Fibroblast of upper back skin (primary cell): ENCODE results near the gene CSTB.

Experiments
- DNase-seq: peaks from one replicate; pipeline ENCODE4 v3.0.0-alpha.2; 2013

CSTB gene

GRCh38 chr21:43810505-43811261 is 34.6 kb upstream of the CSTB start:
- peak; percentile 52 for DNase-seq

GRCh38 chr21:43809853-43810504 is 33.9 kb upstream of the CSTB start:
- DNase-seq = no peak

GRCh38 chr21:43809346-43809799 is 33.3 kb upstream of the CSTB start:
- no peak for DNase-seq

- DNase-seq = no peak
Measured at GRCh38 chr21:43808832-43809251, 32.7 kb upstream of the CSTB start.

GRCh38 chr21:43808367-43808766 is 32.3 kb upstream of the CSTB start:
- no peak for DNase-seq

GRCh38 chr21:43806017-43806710 is 30.1 kb upstream of the CSTB start:
- no peak for DNase-seq

- no peak for DNase-seq
Measured at GRCh38 chr21:43805275-43805800, 29.2 kb upstream of the CSTB start.

GRCh38 chr21:43803558-43804300 is 27.6 kb upstream of the CSTB start:
- no peak for DNase-seq

- DNase-seq = no peak
Measured at GRCh38 chr21:43802713-43803313, 26.7 kb upstream of the CSTB start.

- no peak for DNase-seq
Measured at GRCh38 chr21:43801006-43801783, 25.1 kb upstream of the CSTB start.

GRCh38 chr21:43800566-43800965 is 24.5 kb upstream of the CSTB start:
- no peak for DNase-seq

GRCh38 chr21:43800124-43800523 is 24.0 kb upstream of the CSTB start:
- DNase-seq = no peak

- no peak for DNase-seq
Measured at GRCh38 chr21:43799301-43799840, 23.3 kb upstream of the CSTB start.

GRCh38 chr21:43797925-43798715 is 22.0 kb upstream of the CSTB start:
- no peak for DNase-seq

GRCh38 chr21:43797415-43797814 is 21.3 kb upstream of the CSTB start:
- no peak for DNase-seq

GRCh38 chr21:43794857-43795256 is 18.7 kb upstream of the CSTB start:
- no peak for DNase-seq

GRCh38 chr21:43794311-43794710 is 18.2 kb upstream of the CSTB start:
- DNase-seq = no peak

- DNase-seq = no peak
Measured at GRCh38 chr21:43793243-43793642, 17.1 kb upstream of the CSTB start.

- DNase-seq = no peak
Measured at GRCh38 chr21:43792406-43792805, 16.3 kb upstream of the CSTB start.

- no peak for DNase-seq
Measured at GRCh38 chr21:43790010-43790524, 14.0 kb upstream of the CSTB start.
